CMK (cell line): Measurements from ENCODE around the gene LRP1B.
"Not testable (repeated sequence)": the region's sequence is repeated elsewhere in the genome, so short reads cannot be mapped to it uniquely, and the experiment has no call there.

Source experiments
- DNase-seq: peaks from one replicate; pipeline ENCODE4 v3.0.0-alpha.2; 2010; ENCODE audit warnings: low read depth

The LRP1B gene

GRCh38 chr2:140440815-140441214 is 1690.0 kb downstream of the LRP1B start:
- no peak for DNase-seq

- DNase-seq = no peak
Observed at GRCh38 chr2:140436936-140437335, 1693.9 kb downstream of the LRP1B start.

- DNase-seq = not testable (repeated sequence)
Observed at GRCh38 chr2:140427033-140427432, 1703.8 kb downstream of the LRP1B start.

GRCh38 chr2:140424471-140424870 is 1706.3 kb downstream of the LRP1B start:
- DNase-seq = no peak

- no peak for DNase-seq
Observed at GRCh38 chr2:140422759-140423158, 1708.1 kb downstream of the LRP1B start.

- DNase-seq = no peak
Observed at GRCh38 chr2:140417504-140417903, 1713.3 kb downstream of the LRP1B start.

GRCh38 chr2:140416577-140416976 is 1714.2 kb downstream of the LRP1B start:
- DNase-seq = no peak

GRCh38 chr2:140415035-140415434 is 1715.8 kb downstream of the LRP1B start:
- DNase-seq = not testable (repeated sequence)

- DNase-seq = no peak
Observed at GRCh38 chr2:140410695-140411094, 1720.1 kb downstream of the LRP1B start.

GRCh38 chr2:140401056-140401455 is 1729.8 kb downstream of the LRP1B start:
- no peak for DNase-seq

- DNase-seq = no peak
Observed at GRCh38 chr2:140392824-140393223, 1738.0 kb downstream of the LRP1B start.

- no peak for DNase-seq
Observed at GRCh38 chr2:140384946-140385345, 1745.9 kb downstream of the LRP1B start.

- DNase-seq = no peak
Observed at GRCh38 chr2:140383781-140384180, 1747.0 kb downstream of the LRP1B start.

- no peak for DNase-seq
Observed at GRCh38 chr2:140376686-140377085, 1754.1 kb downstream of the LRP1B start.

- no peak for DNase-seq
Observed at GRCh38 chr2:140363131-140363530, 1767.7 kb downstream of the LRP1B start.

GRCh38 chr2:140362361-140362760 is 1768.5 kb downstream of the LRP1B start:
- no peak for DNase-seq

- DNase-seq = no peak
Observed at GRCh38 chr2:140359056-140359771, 1771.6 kb downstream of the LRP1B start.

GRCh38 chr2:140356697-140357096 is 1774.1 kb downstream of the LRP1B start:
- DNase-seq = no peak

- DNase-seq = no peak
Observed at GRCh38 chr2:140355511-140356090, 1775.2 kb downstream of the LRP1B start.

- no peak for DNase-seq
Observed at GRCh38 chr2:140354544-140354943, 1776.3 kb downstream of the LRP1B start.

- no peak for DNase-seq
Observed at GRCh38 chr2:140353541-140353940, 1777.3 kb downstream of the LRP1B start.

- DNase-seq = no peak
Observed at GRCh38 chr2:140351692-140352091, 1779.1 kb downstream of the LRP1B start.

GRCh38 chr2:140349695-140350094 is 1781.1 kb downstream of the LRP1B start:
- no peak for DNase-seq

GRCh38 chr2:140348826-140349225 is 1782.0 kb downstream of the LRP1B start:
- no peak for DNase-seq
